Left ventricle myocardium inferior (tissue), 1 donor: Measurements from ENCODE around the gene SAP30. TPM values are rescaled to one million over a fixed set of nuclear protein-coding genes. Genes with fewer than 3 reads are reported as not detected.

Experiments
- DNase-seq: peaks from one replicate; pipeline ENCODE4 v3.0.0-alpha.2; 2020
- H3K27ac ChIP-seq: fragments of 200-600 bp; replicated peaks from 2 replicates; pipeline ENCODE4 v1.8.0; 2021
- H3K27me3 ChIP-seq: fragments of 200-600 bp; 2 replicates; pipeline ENCODE4 v1.8.0; 2021; ENCODE audit warnings: low read depth
- H3K36me3 ChIP-seq: fragments of 200-600 bp; 2 replicates; pipeline ENCODE4 v1.8.0; 2021
- H3K4me1 ChIP-seq: fragments of 200-600 bp; 2 replicates; pipeline ENCODE4 v1.8.0; 2021
- H3K4me3 ChIP-seq: fragments of 200-600 bp; 2 replicates; pipeline ENCODE4 v1.8.0; 2021; ENCODE audit warnings: mild to moderate bottlenecking, moderate library complexity
- H3K9me3 ChIP-seq: fragments of 200-600 bp; replicated peaks from 2 replicates; pipeline ENCODE4 v1.8.0; 2021
- CTCF ChIP-seq: fragments of 200-600 bp; IDR thresholded peaks from 2 replicates; pipeline ENCODE4 v1.8.0; 2021; ENCODE audit warnings: antibody characterized with exemption, mild to moderate bottlenecking, borderline replicate concordance
- intact Hi-C: fragments of 100-400 bp; cut with micrococcal nuclease; formaldehyde crosslinking; loops from one replicate; pipeline ENCODE4 v1.11.0; 2022
- total RNA-seq: library from RNA; stranded (reverse); fragmentation: NEBNext Ultra II Directional; extraction: Animal tissue kit (Norgen Biotek cat#: 25700); gene quantifications from one replicate; pipeline ENCODE4 v1.2.1, GENCODE V29; 2021
- donor health status: DM: no; HTN: yes; CAD: no; lungs with severe emphysema.

SAP30 gene
- total RNA-seq, 1 donor from 2014 or later: 16.5 TPM

- peaks cover 79% of the 10 kb centered on the region for H3K4me1 ChIP-seq
- intact Hi-C loops: loop anchor here (5.0 kb wide), 1 partner anchor 38 kb away; the partner anchor contains the start of gene HMGB2
Measured at GRCh38 chr4:173370130-173370476, 651 bp upstream of the SAP30 start.

GRCh38 chr4:173371292-173372192 is 788 bp downstream of the SAP30 start:
- H3K9me3 ChIP-seq: no peaks in the 10 kb centered on the region
- peak; percentile 79 for DNase-seq
- H3K4me3 ChIP-seq: peak overlapping the region; percentile 90
- peaks cover 12% of the 10 kb centered on the region for H3K36me3 ChIP-seq
- H3K27me3 ChIP-seq: no peaks in the 10 kb centered on the region
- intact Hi-C loops: loop anchor here (5.0 kb wide), 1 partner anchor 39 kb away; the partner anchor contains the start of gene HMGB2
- H3K27ac ChIP-seq: peak overlapping the region; percentile 98
- no peak for TF ChIP-seq CTCF
- H3K4me1 ChIP-seq: peaks cover 82% of the 10 kb centered on the region

More at GRCh38 chr4:173370130-173370476, 651 bp upstream of the SAP30 start:
- Histone ChIP-seq H3K27ac (peak overlapping the region; percentile 98), H3K4me3 (peak overlapping the region; percentile 90), H3K27me3 (no peaks in the 10 kb centered on the region), H3K36me3 (no peaks in the 10 kb centered on the region), H3K9me3 (no peaks in the 10 kb centered on the region)
- no peak for TF ChIP-seq CTCF
- peak; percentile 72 for DNase-seq

GRCh38 chr4:173374588-173374987 is 3.8 kb downstream of the SAP30 start:
- Histone ChIP-seq H3K36me3 (peaks cover 14% of the 10 kb centered on the region), H3K27ac (peak overlapping the region; percentile 98), H3K4me3 (no peak overlapping the region), H3K9me3 (no peaks in the 10 kb centered on the region), H3K27me3 (no peaks in the 10 kb centered on the region), H3K4me1 (peaks cover 57% of the 10 kb centered on the region)
- DNase-seq: no peak
- intact Hi-C loops: loop anchor here (5.0 kb wide), 1 partner anchor 42 kb away; the partner anchor contains the start of gene HMGB2
- no peak for TF ChIP-seq CTCF

GRCh38 chr4:173379929-173380328 is 9.2 kb downstream of the SAP30 start:
- Histone ChIP-seq H3K36me3 (peaks cover 14% of the 10 kb centered on the region), H3K4me3 (no peak overlapping the region), H3K9me3 (no peaks in the 10 kb centered on the region), H3K27ac (no peak overlapping the region), H3K4me1 (peaks cover 12% of the 10 kb centered on the region), H3K27me3 (no peaks in the 10 kb centered on the region)
- no peak for DNase-seq
- intact Hi-C loops: no loop called here
- TF ChIP-seq CTCF: no peak

GRCh38 chr4:173380987-173381386 is 10.2 kb downstream of the SAP30 start:
- intact Hi-C loops: no loop called here
- no peak for DNase-seq
- Histone ChIP-seq H3K9me3 (no peaks in the 10 kb centered on the region), H3K36me3 (peaks cover 8% of the 10 kb centered on the region), H3K4me3 (no peak overlapping the region), H3K27me3 (no peaks in the 10 kb centered on the region), H3K4me1 (peaks cover 3% of the 10 kb centered on the region), H3K27ac (no peak overlapping the region)
- TF ChIP-seq CTCF: no peak
